Measurements from ENCODE around the gene C9orf50. TPM values are rescaled to one million over a fixed set of nuclear protein-coding genes. Genes with fewer than 3 reads are reported as not detected.
A peak's percentile ranks its signal among the peaks of the same experiment; 100 is the strongest.

The C9orf50 gene
- total and polyA plus RNA-seq, 2 donors (not counting 3 experiments of a cell fraction or from before 2014, with no cell fraction given) = not detected

GRCh38 chr9:129665814-129666520, 45.1 kb upstream of the C9orf50 start:
- dilution Hi-C loops (cut with MboI; ENCODE audit: extremely low pct_ligation_motif_present, low sequenced_read_pairs) = no loop called here

DNA sequence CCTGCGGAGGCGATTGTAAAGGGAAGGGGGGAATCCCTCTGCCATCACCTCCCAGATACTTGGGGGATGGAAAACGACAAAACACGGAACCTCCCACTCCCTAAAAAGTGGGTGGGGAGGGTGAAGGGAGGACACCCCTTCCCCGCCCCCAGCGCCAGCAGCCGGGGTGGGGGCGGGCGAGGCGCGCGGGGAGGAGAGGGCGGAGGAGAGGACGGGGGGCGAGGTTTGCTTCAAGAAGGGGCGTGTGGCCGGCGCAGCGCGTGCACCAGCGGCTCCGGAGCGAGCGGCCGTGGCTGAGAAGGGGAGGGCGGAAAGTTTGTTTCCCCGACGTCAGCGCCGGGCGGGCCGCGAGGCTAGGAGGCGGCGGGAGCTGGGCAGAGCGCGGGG, 44.5 kb upstream of the C9orf50 start, which contains the start of gene PRRX2:
PRRX2 (plus strand) TSS at position 259 of the 387 bp plus-strand sequence. CDS start 221 bp downstream, outside the sequence.
- Histone ChIP-seq H3K4me2 (ENCODE audit: insufficient read depth, low read length) (no peak within 1 kb of the TSS), H3K4me3 (replicated peaks in 1 of 3; ENCODE audit: insufficient read depth in 1 of 3, low read depth in 1 of 3, low read length in 3 of 3) (no peak within 1 kb of the TSS), H3K79me2 (ENCODE audit: control insufficient read depth, insufficient read depth, low read length) (no peaks in the 10 kb centered on the region), H2AFZ (ENCODE audit: low read depth, low read length) (peak within 1 kb of the TSS; percentile 53), H3K36me3 (ENCODE audit: control insufficient read depth in 2 of 2, extremely low read depth in 1 of 2, insufficient read depth in 2 of 2, low read length in 2 of 2) (no peaks in the 10 kb centered on the region), H3K27ac (ENCODE audit: insufficient read depth, low read depth, low read length) (no peak within 1 kb of the TSS), H3K9me1 (replicated peaks; ENCODE audit: control insufficient read depth, extremely low read depth, insufficient read depth, low read length) (no peaks in the 10 kb centered on the region), H4K20me1 (replicated peaks; ENCODE audit: control insufficient read depth, extremely low read depth, insufficient read depth, low read length) (no peaks in the 10 kb centered on the region), H3K27me3 (ENCODE audit: control insufficient read depth in 2 of 2, insufficient read depth in 2 of 2, low read length in 2 of 2) (peaks cover 4 to 11% of the 10 kb centered on the region in 2 experiments), H3K9me3 (replicated peaks; ENCODE audit: control insufficient read depth, insufficient read depth, low read length) (no peaks in the 10 kb centered on the region), H3K9ac (replicated peaks; ENCODE audit: extremely low read depth, insufficient read depth, low read length) (no peak within 1 kb of the TSS), H3K4me1 (ENCODE audit: control insufficient read depth, extremely low read depth, insufficient read depth, low read length) (no peaks in the 10 kb centered on the region)
- no peak for FAIRE-seq
- CTCF ChIA-PET = no interaction called here
- BruUV-seq (replicated peaks) = no TSS peak
- dilution Hi-C loops (cut with MboI; ENCODE audit: extremely low pct_ligation_motif_present, low sequenced_read_pairs) = no loop called here
- DNase-seq (ENCODE audit: low read depth, low spot score) = no peak
- peak; percentile 69 for TF ChIP-seq EZH2 (IDR thresholded peaks at IDR 0.05; ENCODE audit: borderline replicate concordance, low read depth, low read length, severe bottlenecking)
- TF ChIP-seq MYC (IDR thresholded peaks at IDR 0.05; ENCODE audit: low read depth, low read length) = no peak
- no peak for TF ChIP-seq MAX (IDR thresholded peaks at IDR 0.05; ENCODE audit: insufficient read depth, insufficient read length)
- no peak for TF ChIP-seq GATA2 (IDR thresholded peaks at IDR 0.05; ENCODE audit: insufficient read depth, insufficient read length, low read depth, low read length)
- intact Hi-C loops (cut with micrococcal nuclease) = no loop called here
- POLR2A ChIA-PET = no interaction called here

More at GRCh38 chr9:129665814-129666520, 45.1 kb upstream of the C9orf50 start:
- no TSS peak for BruUV-seq (replicated peaks)
- Histone ChIP-seq H3K4me3 (replicated peaks in 1 of 3; ENCODE audit: insufficient read depth in 1 of 3, low read depth in 1 of 3, low read length in 3 of 3) (no peak overlapping the region), H3K36me3 (ENCODE audit: control insufficient read depth in 2 of 2, extremely low read depth in 1 of 2, insufficient read depth in 2 of 2, low read length in 2 of 2) (no peaks in the 10 kb centered on the region), H3K9me1 (replicated peaks; ENCODE audit: control insufficient read depth, extremely low read depth, insufficient read depth, low read length) (no peaks in the 10 kb centered on the region), H3K9me3 (replicated peaks; ENCODE audit: control insufficient read depth, insufficient read depth, low read length) (no peaks in the 10 kb centered on the region), H3K27me3 (ENCODE audit: control insufficient read depth in 2 of 2, insufficient read depth in 2 of 2, low read length in 2 of 2) (peaks cover 4 to 11% of the 10 kb centered on the region in 2 experiments), H3K27ac (ENCODE audit: insufficient read depth, low read depth, low read length) (no peak overlapping the region), H4K20me1 (replicated peaks; ENCODE audit: control insufficient read depth, extremely low read depth, insufficient read depth, low read length) (no peaks in the 10 kb centered on the region), H2AFZ (ENCODE audit: low read depth, low read length) (no peak overlapping the region), H3K4me1 (ENCODE audit: control insufficient read depth, extremely low read depth, insufficient read depth, low read length) (no peaks in the 10 kb centered on the region), H3K79me2 (ENCODE audit: control insufficient read depth, insufficient read depth, low read length) (no peaks in the 10 kb centered on the region), H3K4me2 (ENCODE audit: insufficient read depth, low read length) (no peak overlapping the region), H3K9ac (replicated peaks; ENCODE audit: extremely low read depth, insufficient read depth, low read length) (no peak overlapping the region)
- DNase-seq (ENCODE audit: low read depth, low spot score) = no peak
- TF ChIP-seq POLR2AphosphoS5 (IDR thresholded peaks at IDR 0.05; ENCODE audit: insufficient read depth, low read depth, low read length) = no peak
- TF ChIP-seq EZH2 (IDR thresholded peaks at IDR 0.05; ENCODE audit: borderline replicate concordance, low read depth, low read length, severe bottlenecking) = peak; percentile 16
- ChIA-PET CTCF (no interaction called here), POLR2A (no interaction called here)
- intact Hi-C loops (cut with micrococcal nuclease) = no loop called here
- no peak for FAIRE-seq
